ENCODE measurements around the gene TMEM61. TPM values are rescaled to one million over a fixed set of nuclear protein-coding genes. Genes with fewer than 3 reads are reported as not detected.

Gene TMEM61
- total and polyA plus RNA-seq, 2 donors (not counting 1 experiment from before 2014, with no cell fraction given), result not detected

DNA sequence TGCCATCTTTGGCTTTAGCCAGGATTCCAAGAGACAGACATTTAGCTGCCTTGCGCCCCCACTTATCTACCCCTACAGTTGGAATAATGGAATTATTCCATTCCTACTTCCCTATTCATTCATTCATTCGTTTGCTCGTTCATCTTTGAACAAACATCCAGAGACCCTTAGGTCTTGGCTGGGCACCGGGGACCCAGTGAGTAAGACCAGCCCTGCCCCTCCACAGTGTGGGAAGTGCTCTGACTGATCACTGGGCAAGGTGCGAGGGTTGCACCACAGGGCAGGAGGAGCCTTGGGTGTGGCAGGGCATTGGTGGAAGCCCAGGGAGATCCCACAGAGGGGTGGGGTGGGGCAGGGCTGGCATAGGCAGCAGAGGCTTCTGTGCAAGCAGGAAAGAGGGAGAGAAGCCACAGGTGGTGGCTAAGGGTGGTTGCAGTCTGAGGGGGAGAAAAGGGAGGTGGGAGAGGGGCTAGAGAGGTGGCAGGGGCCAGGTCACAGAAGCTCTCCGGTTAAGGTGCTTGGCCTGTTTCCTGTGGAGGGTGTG is 35.0 kb upstream of the TMEM61 start:
- H3K27ac ChIP-seq (ENCODE audit: insufficient read depth, low read length), result no peak overlapping the region
- no peaks in the 10 kb centered on the region for H3K79me2 ChIP-seq (ENCODE audit: control insufficient read depth, insufficient read depth, low read length)
- H3K27me3 ChIP-seq (ENCODE audit: control insufficient read depth, insufficient read depth, low read length), result no peaks in the 10 kb centered on the region
- H2AFZ ChIP-seq (ENCODE audit: low read length), result no peak overlapping the region
- H4K20me1 ChIP-seq (ENCODE audit: control insufficient read depth, extremely low read depth, insufficient read depth, low read length), result no peaks in the 10 kb centered on the region
- no peak overlapping the region for H3K4me2 ChIP-seq (ENCODE audit: extremely low read depth, insufficient read depth, low read length)
- H3K4me1 ChIP-seq (ENCODE audit: control insufficient read depth, extremely low read depth, insufficient read depth, low read length), result peaks cover 4% of the 10 kb centered on the region
- no peak for DNase-seq (ENCODE audit: low read depth in 2 of 2)
- no peak overlapping the region for H3K4me3 ChIP-seq (replicated peaks in 1 of 4; ENCODE audit: control extremely low read depth in 1 of 4, insufficient read depth in 1 of 4, low read depth in 3 of 4, low read length in 4 of 4)
- TF ChIP-seq EZH2 (IDR thresholded peaks at IDR 0.05; ENCODE audit: low read length, missing control alignments) (no peak), CTCF (conservative IDR thresholded peaks at IDR 0.05 in 1 of 2, IDR thresholded peaks at IDR 0.05 in 1 of 2; ENCODE audit: low read depth in 1 of 2, low read length in 2 of 2) (no peak)
- no peaks in the 10 kb centered on the region for H3K36me3 ChIP-seq (ENCODE audit: control insufficient read depth, insufficient read depth, low read length)
- H3K9ac ChIP-seq (ENCODE audit: insufficient read depth, low read length), result no peak overlapping the region
- H3K9me3 ChIP-seq (ENCODE audit: control insufficient read depth, insufficient read depth, low read depth, low read length), result no peaks in the 10 kb centered on the region

- H4K20me1 ChIP-seq (ENCODE audit: control insufficient read depth, extremely low read depth, insufficient read depth, low read length), result no peaks in the 10 kb centered on the region
- H3K36me3 ChIP-seq (ENCODE audit: control insufficient read depth, insufficient read depth, low read length), result no peaks in the 10 kb centered on the region
- peaks cover 6% of the 10 kb centered on the region for H3K4me1 ChIP-seq (ENCODE audit: control insufficient read depth, extremely low read depth, insufficient read depth, low read length)
- no peak overlapping the region for H3K4me2 ChIP-seq (ENCODE audit: extremely low read depth, insufficient read depth, low read length)
- H3K4me3 ChIP-seq (replicated peaks in 1 of 4; ENCODE audit: control extremely low read depth in 1 of 4, insufficient read depth in 1 of 4, low read depth in 3 of 4, low read length in 4 of 4), result no peak overlapping the region
- no peak overlapping the region for H3K9ac ChIP-seq (ENCODE audit: insufficient read depth, low read length)
- no peaks in the 10 kb centered on the region for H3K27me3 ChIP-seq (ENCODE audit: control insufficient read depth, insufficient read depth, low read length)
- no peak for DNase-seq (ENCODE audit: low read depth in 2 of 2)
- no peaks in the 10 kb centered on the region for H3K9me3 ChIP-seq (ENCODE audit: control insufficient read depth, insufficient read depth, low read depth, low read length)
- H3K27ac ChIP-seq (ENCODE audit: insufficient read depth, low read length), result no peak overlapping the region
- H3K79me2 ChIP-seq (ENCODE audit: control insufficient read depth, insufficient read depth, low read length), result no peaks in the 10 kb centered on the region
- TF ChIP-seq EZH2 (IDR thresholded peaks at IDR 0.05; ENCODE audit: low read length, missing control alignments) (no peak), CTCF (conservative IDR thresholded peaks at IDR 0.05 in 1 of 2, IDR thresholded peaks at IDR 0.05 in 1 of 2; ENCODE audit: low read depth in 1 of 2, low read length in 2 of 2) (no peak)
- H2AFZ ChIP-seq (ENCODE audit: low read length), result no peak overlapping the region
Observed at GRCh38 chr1:54947540-54947939, 32.9 kb upstream of the TMEM61 start.

GRCh38 chr1:54949053-54949452 is 31.4 kb upstream of the TMEM61 start:
- H3K27ac ChIP-seq (ENCODE audit: insufficient read depth, low read length), result no peak overlapping the region
- no peaks in the 10 kb centered on the region for H3K36me3 ChIP-seq (ENCODE audit: control insufficient read depth, insufficient read depth, low read length)
- H4K20me1 ChIP-seq (ENCODE audit: control insufficient read depth, extremely low read depth, insufficient read depth, low read length), result no peaks in the 10 kb centered on the region
- H3K4me1 ChIP-seq (ENCODE audit: control insufficient read depth, extremely low read depth, insufficient read depth, low read length), result peaks cover 6% of the 10 kb centered on the region
- H3K9me3 ChIP-seq (ENCODE audit: control insufficient read depth, insufficient read depth, low read depth, low read length), result no peaks in the 10 kb centered on the region
- TF ChIP-seq EZH2 (IDR thresholded peaks at IDR 0.05; ENCODE audit: low read length, missing control alignments) (no peak), CTCF (conservative IDR thresholded peaks at IDR 0.05 in 1 of 2, IDR thresholded peaks at IDR 0.05 in 1 of 2; ENCODE audit: low read depth in 1 of 2, low read length in 2 of 2) (no peak)
- no peak overlapping the region for H2AFZ ChIP-seq (ENCODE audit: low read length)
- DNase-seq (ENCODE audit: low read depth in 2 of 2), result no peak
- H3K4me2 ChIP-seq (ENCODE audit: extremely low read depth, insufficient read depth, low read length), result no peak overlapping the region
- H3K9ac ChIP-seq (ENCODE audit: insufficient read depth, low read length), result no peak overlapping the region
- no peak overlapping the region for H3K4me3 ChIP-seq (replicated peaks in 1 of 4; ENCODE audit: control extremely low read depth in 1 of 4, insufficient read depth in 1 of 4, low read depth in 3 of 4, low read length in 4 of 4)
- no peaks in the 10 kb centered on the region for H3K79me2 ChIP-seq (ENCODE audit: control insufficient read depth, insufficient read depth, low read length)
- H3K27me3 ChIP-seq (ENCODE audit: control insufficient read depth, insufficient read depth, low read length), result no peaks in the 10 kb centered on the region
